A673 (cell line): Measurements from ENCODE around the gene SLC2A2. TPM values are rescaled to one million over a fixed set of nuclear protein-coding genes. Genes with fewer than 3 reads are reported as not detected.

Source experiments
- BruUV-seq: library from RNA; stranded (reverse); fragments of 400-500 nt; replicated peaks from 2 replicates; lab custom pipeline; 2021; lab: Mats Ljungman, UMichigan
- CTCF ChIA-PET: fragments of 300-600 bp; sonication (Branson Sonifier 250); formaldehyde crosslinking; loops from one replicate; lab custom pipeline; 2022; ENCODE audit warnings: antibody characterized with exemption; lab: Charles Lee
- POLR2A ChIA-PET: fragments of 300-600 bp; sonication (Branson Sonifier 250); formaldehyde crosslinking; loops from one replicate; lab custom pipeline; 2022; ENCODE audit warnings: antibody characterized with exemption; ENCODE audit not compliant: low non-redundant PET; lab: Charles Lee
- DNase-seq: peaks from one replicate; pipeline ENCODE4 v3.0.0-alpha.2; 2015; ENCODE audit warnings: low spot score
- H3K27ac ChIP-seq: fragments of 200-600 bp; sonication (generic); 2 replicates; pipeline ENCODE4 v1.5.1; 2016; ENCODE audit warnings: mixed run types, low read depth, mild to moderate bottlenecking, mixed read lengths, antibody characterized with exemption, low read length; ENCODE audit not compliant: poor library complexity, severe bottlenecking
- H3K27me3 ChIP-seq: fragments of 200-600 bp; sonication (generic); replicated peaks from 2 replicates; pipeline ENCODE4 v1.6.1; 2017; ENCODE audit warnings: mixed run types, low read depth, mild to moderate bottlenecking, mixed read lengths, antibody characterized with exemption, low read length; ENCODE audit not compliant: insufficient read depth, poor library complexity
- H3K36me3 ChIP-seq: fragments of 200-600 bp; sonication (generic); 2 replicates; pipeline ENCODE4 v1.6.1; 2016; ENCODE audit warnings: mixed run types, mild to moderate bottlenecking, mixed read lengths, antibody characterized with exemption, low read length; ENCODE audit not compliant: insufficient read depth, poor library complexity, severe bottlenecking
- H3K4me1 ChIP-seq: fragments of 200-600 bp; sonication (generic); 2 replicates; pipeline ENCODE4 v1.6.1; 2017; ENCODE audit warnings: mixed run types, mild to moderate bottlenecking, mixed read lengths, antibody characterized with exemption, low read length; ENCODE audit not compliant: insufficient read depth, poor library complexity, severe bottlenecking
- H3K4me3 ChIP-seq: fragments of 200-600 bp; sonication (generic); 2 replicates; pipeline ENCODE4 v1.5.1; 2016; ENCODE audit warnings: low read depth, mixed run types, mild to moderate bottlenecking, mixed read lengths, low read length; ENCODE audit not compliant: poor library complexity, severe bottlenecking
- H3K9me3 ChIP-seq: fragments of 200-600 bp; sonication (generic); 2 replicates; pipeline ENCODE4 v1.6.1; 2016; ENCODE audit warnings: mixed run types, low read depth, mild to moderate bottlenecking, mixed read lengths, antibody characterized with exemption, low read length; ENCODE audit not compliant: poor library complexity, severe bottlenecking
- CTCF ChIP-seq: fragments of 300-800, 200-600 bp; sonication (generic); conservative IDR thresholded peaks from 2 replicates; pipeline ENCODE4 v1.5.1; 2017; ENCODE audit warnings: low read depth, mild to moderate bottlenecking, antibody characterized with exemption, low read length, moderate library complexity, mixed read lengths
- EZH2 ChIP-seq: fragments of 200-600 bp; sonication (generic); IDR thresholded peaks from 2 replicates; pipeline ENCODE4 v1.6.1; 2017; ENCODE audit warnings: borderline replicate concordance, low read depth, mild to moderate bottlenecking, mixed read lengths, antibody characterized with exemption, low read length; ENCODE audit not compliant: poor library complexity, severe bottlenecking
- intact Hi-C: fragments of 100-400 bp; cut with micrococcal nuclease; formaldehyde crosslinking; loops from one replicate; pipeline ENCODE4 v1.10.0; 2022; ENCODE audit not compliant: unreplicated experiment
- total RNA-seq: library from RNA; stranded (reverse); gene quantifications from 2 replicates; pipeline ENCODE4 v1.2.3, GENCODE V29; 2021

SLC2A2 gene
- total RNA-seq, 1 experiment from 2014 or later, result not detected

DNA sequence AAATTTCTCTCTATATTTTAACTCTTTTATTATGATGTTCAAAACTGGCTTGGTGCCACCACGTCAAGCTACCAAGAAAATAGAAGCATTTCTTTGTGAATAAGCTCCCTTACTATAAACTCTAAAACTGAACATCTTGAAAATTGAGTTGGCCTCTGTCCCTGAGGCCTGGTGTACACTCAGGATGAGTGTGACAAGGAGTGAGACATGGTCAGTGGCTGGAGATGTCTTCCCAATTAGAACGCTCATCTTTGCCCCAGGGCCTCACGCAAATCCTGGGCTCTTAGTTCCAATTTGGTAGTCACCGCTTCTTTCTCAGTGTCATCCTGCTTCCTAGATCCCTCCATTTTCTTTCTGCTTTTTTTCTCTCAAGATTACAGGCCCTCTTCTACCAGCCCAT is 26.2 kb downstream of the SLC2A2 start:
- no peak for DNase-seq
- Histone ChIP-seq H3K4me1 (peaks cover 11% of the 10 kb centered on the region), H3K27me3 (no peaks in the 10 kb centered on the region), H3K36me3 (no peaks in the 10 kb centered on the region), H3K4me3 (no peak overlapping the region), H3K27ac (no peak overlapping the region), H3K9me3 (no peaks in the 10 kb centered on the region)
- intact Hi-C loops, result no loop called here
- ChIA-PET CTCF (no interaction called here), POLR2A (no interaction called here)
- BruUV-seq, result no TSS peak
- TF ChIP-seq CTCF, result no peak
- TF ChIP-seq EZH2, result no peak

- CTCF ChIA-PET, result interaction anchor here (1.6 kb wide), 1 partner anchor 18 kb away, joined by 3 read pairs; no protein-coding TSS in a partner anchor
Observed at GRCh38 chr3:170999737-171000242, 26.7 kb downstream of the SLC2A2 start.

DNA sequence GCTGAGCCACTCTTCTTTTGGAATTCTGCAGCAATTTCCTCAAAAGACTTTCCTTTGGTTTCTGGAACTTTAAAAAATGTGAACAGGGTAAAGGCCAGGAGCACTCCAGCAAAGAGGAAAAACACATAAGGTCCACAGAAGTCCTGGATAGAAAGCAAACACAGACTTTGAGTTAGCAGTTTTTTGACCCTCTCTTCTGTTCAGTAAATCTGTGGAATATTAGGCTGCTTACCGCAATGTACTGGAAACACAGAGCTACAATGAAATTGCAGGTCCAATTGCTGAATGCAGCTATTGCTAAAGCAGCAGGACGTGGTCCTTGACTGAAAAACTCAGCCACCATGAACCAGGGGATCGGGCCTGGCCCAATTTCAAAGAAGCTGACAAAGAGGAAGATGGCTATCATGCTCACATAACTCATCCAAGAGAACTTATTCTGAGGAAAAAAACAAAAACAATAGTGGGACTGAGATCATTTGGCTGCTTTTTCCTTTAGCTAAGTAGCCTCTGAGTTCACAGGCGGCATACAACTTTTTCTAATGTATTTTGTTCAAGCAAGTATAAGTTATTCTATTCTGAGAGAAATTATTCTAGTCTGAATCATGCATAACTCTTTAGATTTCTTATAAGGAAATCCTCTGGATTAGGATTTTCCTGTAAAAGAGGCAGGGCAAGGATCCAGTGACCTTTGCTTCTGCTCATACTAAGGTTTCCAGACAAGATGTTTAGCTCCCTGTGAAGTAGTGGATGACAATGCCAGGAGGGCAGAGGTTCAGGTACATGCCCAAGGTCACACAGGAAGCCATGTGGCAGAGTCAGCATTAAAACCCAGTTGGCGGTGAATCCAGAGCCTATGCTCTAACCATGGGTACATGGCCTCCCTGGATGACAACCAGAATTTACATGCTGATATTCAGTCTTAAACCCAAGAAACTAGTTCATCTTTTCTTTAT is 28.3 kb downstream of the SLC2A2 start:
- Histone ChIP-seq H3K27ac (no peak overlapping the region), H3K4me1 (peaks cover 11% of the 10 kb centered on the region), H3K36me3 (no peaks in the 10 kb centered on the region), H3K9me3 (no peaks in the 10 kb centered on the region), H3K4me3 (no peak overlapping the region), H3K27me3 (no peaks in the 10 kb centered on the region)
- TF ChIP-seq CTCF (no peak), EZH2 (no peak)
- ChIA-PET POLR2A (no interaction called here), CTCF (interaction anchor here (1.6 kb wide), 1 partner anchor 20 kb away, joined by 3 read pairs; no protein-coding TSS in a partner anchor)
- DNase-seq, result no peak
- BruUV-seq, result no TSS peak
- intact Hi-C loops, result no loop called here

More at GRCh38 chr3:170999737-171000242, 26.7 kb downstream of the SLC2A2 start:
- intact Hi-C loops, result no loop called here
- H3K4me3 ChIP-seq, result no peak overlapping the region
- TF ChIP-seq EZH2 (no peak), CTCF (no peak)
- POLR2A ChIA-PET, result no interaction called here
- no TSS peak for BruUV-seq
- H3K27ac ChIP-seq, result no peak overlapping the region
- H3K36me3 ChIP-seq, result no peaks in the 10 kb centered on the region
- DNase-seq, result peak; percentile 71
- no peaks in the 10 kb centered on the region for H3K27me3 ChIP-seq
- peaks cover 11% of the 10 kb centered on the region for H3K4me1 ChIP-seq
- no peaks in the 10 kb centered on the region for H3K9me3 ChIP-seq
